ENCODE data around the gene TCF7L1. TPM values are rescaled to one million over a fixed set of nuclear protein-coding genes. Genes with fewer than 3 reads are reported as not detected.

Gene TCF7L1
- total and polyA plus RNA-seq, 9 of the 15 experiments (the other 6 are each of a cell fraction or from before 2014, with no cell fraction given) = 0.03 to 0.11 (median 0.07) TPM; not detected in 5

DNA sequence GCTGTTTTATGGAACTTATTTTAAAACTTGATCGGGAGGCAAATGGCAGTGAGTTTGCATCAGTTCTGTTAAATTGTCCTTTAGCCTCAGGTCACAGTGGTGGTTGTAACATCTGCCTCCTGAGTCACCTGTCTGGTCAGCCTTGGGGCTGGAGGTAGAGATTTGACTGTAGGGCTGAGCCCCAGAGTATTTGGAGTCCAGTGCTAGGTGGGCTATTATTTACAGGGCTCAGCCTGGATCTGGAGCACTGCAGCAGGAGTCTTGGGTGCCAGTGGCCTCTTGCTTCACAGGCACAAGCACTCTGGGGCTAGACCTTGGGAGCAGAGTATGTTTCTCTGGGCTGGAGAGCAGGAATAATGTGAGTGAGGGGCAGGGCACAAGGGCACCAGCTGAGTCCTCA is 32.8 kb downstream of the TCF7L1 start (continued):
- TF ChIP-seq EWSR1 (IDR thresholded peaks at IDR 0.05; ENCODE audit: borderline replicate concordance, low read depth, partially characterized antibody) (no peak), SAFB (IDR thresholded peaks at IDR 0.05; ENCODE audit: borderline replicate concordance, low read depth, low read length) (no peak)

DNA sequence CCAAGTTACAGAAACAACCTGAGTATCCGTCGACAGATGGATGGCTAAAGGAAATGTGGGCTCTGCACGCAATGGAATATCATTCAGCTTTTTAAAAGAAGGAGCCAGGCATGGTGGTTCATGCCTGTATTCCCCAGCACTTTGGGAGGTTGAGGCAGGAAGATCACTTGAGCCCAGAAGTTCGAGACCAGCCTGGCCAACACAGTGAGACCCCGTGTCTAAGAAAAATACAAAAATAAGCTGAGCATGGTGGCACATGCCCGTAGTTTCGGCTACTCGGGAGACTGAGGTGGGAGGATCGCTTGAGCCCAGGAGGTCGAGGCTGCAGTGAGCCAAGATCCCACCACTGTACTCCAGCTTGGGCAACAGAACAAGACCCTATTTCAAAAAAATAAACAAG is 34.3 kb downstream of the TCF7L1 start:
- no peaks in the 10 kb centered on the region; a peak in 1 of 5 replicates for H3K4me1 ChIP-seq (replicated peaks in 1 of 2; ENCODE audit: control insufficient read depth in 2 of 2, insufficient read depth in 2 of 2, low read length in 2 of 2)
- in situ Hi-C loops (cut with MboI) (no loop called here), intact Hi-C loops (cut with micrococcal nuclease) (no loop called here)
- H4K20me1 ChIP-seq (replicated peaks; ENCODE audit: control insufficient read depth, insufficient read depth, low read length) = 0 out of 2 replicates have a peak, but pooled peaks cover 4% of the 10 kb centered on the region
- ChIA-PET CTCF (ENCODE audit: low intra/inter-chr PET ratio) (interaction anchor here (0.6 kb wide), 1 partner anchor 286 kb away, joined by 3 read pairs; no protein-coding TSS in a partner anchor), POLR2A (interaction anchor here (0.7 to 1.4 kb wide), 2 partner anchors 11 to 20 kb away, joined by 3 read pairs; no protein-coding TSS in a partner anchor)
- H3K9me3 ChIP-seq (replicated peaks; ENCODE audit: control insufficient read depth, insufficient read depth, low read depth, low read length) = 0 out of 2 replicates have a peak, but pooled peaks cover 1% of the 10 kb centered on the region
- H3K9me1 ChIP-seq (ENCODE audit: control insufficient read depth, insufficient read depth, low read length) = no peaks in the 10 kb centered on the region
- no peaks in the 10 kb centered on the region for H3K79me2 ChIP-seq (ENCODE audit: control insufficient read depth, insufficient read depth, low read length)
- no TSS peak for BruUV-seq (replicated peaks)
- no peaks in the 10 kb centered on the region for H3K36me3 ChIP-seq (ENCODE audit: control insufficient read depth, insufficient read depth, low read length)
- peaks cover 38 to 78% of the 10 kb centered on the region in 2 experiments; a peak in 4 of 5 replicates for H3K27me3 ChIP-seq (ENCODE audit: control insufficient read depth in 2 of 2, insufficient read depth in 2 of 2, low read length in 2 of 2)
- FAIRE-seq (no peak), DNase-seq (ENCODE audit: extremely low read depth in 1 of 4, low spot score in 3 of 4) (no peak), ATAC-seq (no peak)
- WGBS (ENCODE audit: insufficient coverage, low coverage, missing lambda C conversion rate) = 4% methylated on average over 10 of the region's 10 CpGs
- H3K27ac ChIP-seq (ENCODE audit: extremely low read depth, low read depth, low read length) = no peak overlapping the region
- H2AFZ ChIP-seq (ENCODE audit: low read depth, low read length) = no peak overlapping the region
- no peak overlapping the region for H3K4me2 ChIP-seq (ENCODE audit: insufficient read depth, low read length)
- H3K9ac ChIP-seq (ENCODE audit: insufficient read depth in 1 of 2, low read depth in 2 of 2, low read length in 2 of 2) = no peak overlapping the region
- no peak overlapping the region for H3K4me3 ChIP-seq
- TF ChIP-seq, protein P1, sequence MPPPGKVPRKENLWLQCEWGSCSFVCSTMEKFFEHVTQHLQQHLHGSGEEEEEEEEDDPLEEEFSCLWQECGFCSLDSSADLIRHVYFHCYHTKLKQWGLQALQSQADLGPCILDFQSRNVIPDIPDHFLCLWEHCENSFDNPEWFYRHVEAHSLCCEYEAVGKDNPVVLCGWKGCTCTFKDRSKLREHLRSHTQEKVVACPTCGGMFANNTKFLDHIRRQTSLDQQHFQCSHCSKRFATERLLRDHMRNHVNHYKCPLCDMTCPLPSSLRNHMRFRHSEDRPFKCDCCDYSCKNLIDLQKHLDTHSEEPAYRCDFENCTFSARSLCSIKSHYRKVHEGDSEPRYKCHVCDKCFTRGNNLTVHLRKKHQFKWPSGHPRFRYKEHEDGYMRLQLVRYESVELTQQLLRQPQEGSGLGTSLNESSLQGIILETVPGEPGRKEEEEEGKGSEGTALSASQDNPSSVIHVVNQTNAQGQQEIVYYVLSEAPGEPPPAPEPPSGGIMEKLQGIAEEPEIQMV (tag; conservative IDR thresholded peaks at IDR 0.05; ENCODE audit: low read depth) = no peak
- TF ChIP-seq, protein P2, sequence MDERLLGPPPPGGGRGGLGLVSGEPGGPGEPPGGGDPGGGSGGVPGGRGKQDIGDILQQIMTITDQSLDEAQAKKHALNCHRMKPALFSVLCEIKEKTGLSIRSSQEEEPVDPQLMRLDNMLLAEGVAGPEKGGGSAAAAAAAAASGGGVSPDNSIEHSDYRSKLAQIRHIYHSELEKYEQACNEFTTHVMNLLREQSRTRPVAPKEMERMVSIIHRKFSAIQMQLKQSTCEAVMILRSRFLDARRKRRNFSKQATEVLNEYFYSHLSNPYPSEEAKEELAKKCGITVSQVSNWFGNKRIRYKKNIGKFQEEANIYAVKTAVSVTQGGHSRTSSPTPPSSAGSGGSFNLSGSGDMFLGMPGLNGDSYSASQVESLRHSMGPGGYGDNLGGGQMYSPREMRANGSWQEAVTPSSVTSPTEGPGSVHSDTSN (CRISPR knock-in tag; IDR thresholded peaks at IDR 0.05; ENCODE audit: low read depth) = no peak
- TF ChIP-seq, protein P2 (tag; conservative IDR thresholded peaks at IDR 0.05; ENCODE audit: low read depth) = no peak
- TF ChIP-seq TEAD1 (CRISPR knock-in tag; IDR thresholded peaks at IDR 0.05) (no peak), TEAD2 (tag; IDR thresholded peaks at IDR 0.05) (no peak), ETS2 (tag; IDR thresholded peaks at IDR 0.05; ENCODE audit: borderline replicate concordance, poor library complexity, severe bottlenecking) (no peak), DACH1 (IDR thresholded peaks at IDR 0.05; ENCODE audit: partially characterized antibody) (no peak), ZNF316 (IDR thresholded peaks at IDR 0.05) (no peak), SAFB2 (IDR thresholded peaks at IDR 0.05; ENCODE audit: borderline replicate concordance, low read depth, low read length, severe bottlenecking) (no peak), RBBP5 (IDR thresholded peaks at IDR 0.05; ENCODE audit: borderline replicate concordance, insufficient read depth, low read length, poor library complexity, severe bottlenecking) (no peak), ZBTB8A (IDR thresholded peaks at IDR 0.05; ENCODE audit: partially characterized antibody) (no peak)
- TF ChIP-seq, protein P3, sequence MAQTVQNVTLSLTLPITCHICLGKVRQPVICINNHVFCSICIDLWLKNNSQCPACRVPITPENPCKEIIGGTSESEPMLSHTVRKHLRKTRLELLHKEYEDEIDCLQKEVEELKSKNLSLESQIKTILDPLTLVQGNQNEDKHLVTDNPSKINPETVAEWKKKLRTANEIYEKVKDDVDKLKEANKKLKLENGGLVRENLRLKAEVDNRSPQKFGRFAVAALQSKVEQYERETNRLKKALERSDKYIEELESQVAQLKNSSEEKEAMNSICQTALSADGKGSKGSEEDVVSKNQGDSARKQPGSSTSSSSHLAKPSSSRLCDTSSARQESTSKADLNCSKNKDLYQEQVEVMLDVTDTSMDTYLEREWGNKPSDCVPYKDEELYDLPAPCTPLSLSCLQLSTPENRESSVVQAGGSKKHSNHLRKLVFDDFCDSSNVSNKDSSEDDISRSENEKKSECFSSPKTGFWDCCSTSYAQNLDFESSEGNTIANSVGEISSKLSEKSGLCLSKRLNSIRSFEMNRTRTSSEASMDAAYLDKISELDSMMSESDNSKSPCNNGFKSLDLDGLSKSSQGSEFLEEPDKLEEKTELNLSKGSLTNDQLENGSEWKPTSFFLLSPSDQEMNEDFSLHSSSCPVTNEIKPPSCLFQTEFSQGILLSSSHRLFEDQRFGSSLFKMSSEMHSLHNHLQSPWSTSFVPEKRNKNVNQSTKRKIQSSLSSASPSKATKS (CRISPR knock-in tag; IDR thresholded peaks at IDR 0.05) = no peak

All from K562 (cell line).